ENCODE measurements around the gene KAT8.
"Not testable (repeated sequence)": the region's sequence is repeated elsewhere in the genome, so short reads cannot be mapped to it uniquely, and the experiment has no call there.

Gene KAT8

GRCh38 chr16:31083556-31083955, 33.9 kb upstream of the KAT8 start:
- DNase-seq (ENCODE audit: low read depth in 2 of 2, low spot score in 1 of 2) = no peak

GRCh38 chr16:31083981-31084380, 33.5 kb upstream of the KAT8 start:
- no peak for DNase-seq (ENCODE audit: low read depth in 2 of 2, low spot score in 1 of 2)

DNA sequence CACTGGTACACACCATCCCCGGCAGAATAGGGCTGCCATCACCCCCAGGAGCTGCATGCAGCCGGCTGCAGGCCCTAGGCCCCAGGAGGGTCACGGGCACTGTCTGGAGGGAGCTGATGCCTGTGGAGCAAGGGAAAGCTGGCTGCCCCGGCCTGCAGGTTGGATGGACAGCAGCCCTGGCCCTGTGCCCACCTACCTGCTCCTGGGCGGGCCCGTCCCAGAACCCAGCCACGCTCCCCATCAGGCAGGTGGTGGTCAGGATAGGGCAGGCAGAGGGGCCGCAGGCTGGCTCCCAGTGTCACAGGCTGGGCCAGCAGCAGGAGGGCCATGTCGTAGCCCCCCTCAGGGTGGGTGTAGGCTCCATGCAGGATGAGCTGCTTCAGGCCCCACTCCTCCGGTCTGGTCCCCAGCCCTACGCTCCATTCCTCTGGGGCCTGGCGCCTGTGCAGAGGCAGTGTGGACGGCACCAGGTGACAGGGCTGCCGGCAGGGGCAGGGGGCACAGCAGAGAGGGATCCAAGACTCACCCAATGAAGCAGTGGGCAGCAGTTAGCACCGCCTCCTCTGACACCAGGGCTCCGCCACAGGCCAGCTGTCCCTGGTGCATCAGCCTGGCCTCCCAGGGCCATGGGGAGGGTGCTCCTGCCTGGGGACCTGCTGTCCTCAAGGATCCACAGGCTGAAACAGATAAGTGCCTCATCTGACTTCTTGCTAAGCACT, 32.7 kb upstream of the KAT8 start:
- no peak for DNase-seq (ENCODE audit: low read depth in 2 of 2, low spot score in 1 of 2)

DNA sequence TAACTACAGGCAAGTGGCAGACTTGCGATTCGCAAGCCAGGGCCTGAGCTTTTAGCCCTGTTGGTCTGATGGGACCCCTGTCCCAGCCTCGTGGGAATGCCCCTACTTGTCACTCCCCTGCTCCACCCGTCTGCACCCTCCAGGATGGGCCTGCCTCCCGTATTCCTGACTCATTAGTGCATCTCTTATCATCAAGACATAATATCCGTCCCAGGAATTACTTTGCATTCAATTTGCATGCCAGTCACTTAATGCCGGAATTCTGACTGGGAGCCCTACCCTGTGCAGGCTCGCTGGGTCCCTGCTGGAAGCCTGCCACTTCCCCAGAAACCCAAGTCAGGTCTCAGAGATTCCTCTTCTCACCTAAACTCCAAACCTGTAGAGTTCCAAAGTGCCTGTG, 32.1 kb upstream of the KAT8 start:
- no peak for DNase-seq (ENCODE audit: low read depth in 2 of 2, low spot score in 1 of 2)

- DNase-seq (ENCODE audit: low read depth in 2 of 2, low spot score in 1 of 2) = no peak
Observed at GRCh38 chr16:31085873-31086628, 31.4 kb upstream of the KAT8 start.

DNA sequence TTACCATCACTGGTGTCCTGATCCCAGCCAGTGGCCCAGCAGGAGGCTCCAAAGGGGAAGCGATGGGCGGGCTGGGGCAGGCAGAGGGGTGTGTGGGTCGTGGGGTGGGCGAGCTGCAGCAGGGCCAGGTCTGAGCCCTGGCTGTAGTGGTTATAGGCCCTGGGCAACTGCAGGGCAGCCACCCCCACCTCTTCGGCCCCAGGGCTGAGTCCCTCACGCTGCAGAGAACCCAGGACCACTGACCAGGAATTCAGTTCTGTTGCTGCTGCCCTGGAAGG, 30.9 kb upstream of the KAT8 start:
- DNase-seq (ENCODE audit: low read depth in 2 of 2, low spot score in 1 of 2) = no peak

DNA sequence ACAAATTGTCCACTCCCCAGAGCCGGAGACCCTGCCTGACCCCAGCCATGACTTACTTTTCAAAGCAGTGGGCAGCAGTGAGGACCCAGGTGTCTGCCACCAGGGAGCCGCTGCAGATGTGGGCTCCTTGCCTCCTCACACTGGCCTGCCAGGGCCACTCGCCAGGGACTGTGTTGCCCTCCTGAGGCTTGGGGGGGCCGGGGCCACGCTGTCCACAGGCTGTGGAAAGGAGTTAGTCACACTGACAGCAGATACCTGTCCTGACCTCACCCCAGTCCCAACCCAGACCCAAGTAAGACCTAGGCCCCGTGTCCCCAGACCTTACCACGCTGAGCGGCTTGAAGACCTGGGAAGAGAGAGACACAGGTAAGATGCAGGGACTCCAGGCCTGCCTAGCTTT, 30.0 kb upstream of the KAT8 start:
- no peak for DNase-seq (ENCODE audit: low read depth in 2 of 2, low spot score in 1 of 2)

DNA sequence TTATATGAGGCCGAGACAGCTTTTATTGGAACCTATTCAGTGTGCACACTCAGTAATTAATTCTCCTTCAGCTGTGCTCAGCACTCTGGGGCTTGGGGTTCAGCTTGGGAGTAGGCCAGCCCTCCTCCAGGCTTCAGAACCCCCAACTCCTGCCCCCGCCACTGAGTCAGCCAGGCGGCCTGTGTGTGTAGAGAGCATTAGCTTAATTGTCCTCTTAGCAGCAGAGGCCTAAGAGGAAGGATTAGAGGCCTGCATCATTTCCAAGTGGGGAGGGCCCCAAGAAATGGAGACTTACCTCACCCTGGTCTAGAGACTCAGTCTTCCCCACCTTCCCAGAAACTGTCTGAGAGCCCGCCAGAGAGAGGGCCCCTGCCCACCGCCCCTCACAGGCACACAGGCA, 29.5 kb upstream of the KAT8 start:
- no peak for DNase-seq (ENCODE audit: low read depth in 2 of 2, low spot score in 1 of 2)

GRCh38 chr16:31088459-31089183, 28.8 kb upstream of the KAT8 start, which contains the start of gene PRSS53:
Gene PRSS53, minus strand, starts transcription at chr16:31088943. Its CDS starts 134 bp downstream, at chr16:31088809.
- no peak for DNase-seq (ENCODE audit: low read depth in 2 of 2, low spot score in 1 of 2)

DNA sequence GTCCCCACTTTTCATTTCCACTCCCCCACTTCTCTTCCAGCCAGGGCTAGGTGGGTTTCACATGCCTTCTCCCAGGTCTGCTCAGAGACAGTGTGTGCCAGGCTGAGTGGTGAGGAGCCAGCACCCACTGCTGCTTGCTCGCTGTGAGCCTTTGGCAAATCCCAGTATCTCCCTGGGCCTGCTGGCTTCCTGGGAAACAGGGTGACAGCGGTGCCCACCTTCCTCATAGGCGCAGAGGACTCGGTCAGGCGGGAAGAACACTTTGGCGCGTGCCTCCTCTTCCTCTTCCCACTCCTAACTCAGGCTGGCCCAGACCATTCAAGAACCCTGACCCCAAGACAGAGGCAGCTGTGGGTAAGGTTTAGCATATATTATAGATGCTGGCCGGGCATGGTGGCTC, 28.3 kb upstream of the KAT8 start:
- no peak for DNase-seq (ENCODE audit: low read depth in 2 of 2, low spot score in 1 of 2)

- no peak for DNase-seq (ENCODE audit: low read depth in 2 of 2, low spot score in 1 of 2)
Observed at GRCh38 chr16:31090540-31090939, 26.9 kb upstream of the KAT8 start.

GRCh38 chr16:31092330-31092729, 25.1 kb upstream of the KAT8 start:
- DNase-seq (ENCODE audit: low read depth in 2 of 2, low spot score in 1 of 2) = no peak

GRCh38 chr16:31093132-31093703, 24.2 kb upstream of the KAT8 start:
- DNase-seq (ENCODE audit: low read depth in 2 of 2, low spot score in 1 of 2) = no peak

GRCh38 chr16:31094088-31094423, 23.4 kb upstream of the KAT8 start:
- DNase-seq (ENCODE audit: low read depth in 2 of 2, low spot score in 1 of 2) = no peak

GRCh38 chr16:31094424-31095120, 22.9 kb upstream of the KAT8 start, which contains the start of gene VKORC1:
Gene VKORC1, minus strand, starts transcription at chr16:31094797. Its CDS starts 68 bp downstream, at chr16:31094729.
- DNase-seq (ENCODE audit: low read depth in 2 of 2, low spot score in 1 of 2) = peak; percentile 59 to 68

DNA sequence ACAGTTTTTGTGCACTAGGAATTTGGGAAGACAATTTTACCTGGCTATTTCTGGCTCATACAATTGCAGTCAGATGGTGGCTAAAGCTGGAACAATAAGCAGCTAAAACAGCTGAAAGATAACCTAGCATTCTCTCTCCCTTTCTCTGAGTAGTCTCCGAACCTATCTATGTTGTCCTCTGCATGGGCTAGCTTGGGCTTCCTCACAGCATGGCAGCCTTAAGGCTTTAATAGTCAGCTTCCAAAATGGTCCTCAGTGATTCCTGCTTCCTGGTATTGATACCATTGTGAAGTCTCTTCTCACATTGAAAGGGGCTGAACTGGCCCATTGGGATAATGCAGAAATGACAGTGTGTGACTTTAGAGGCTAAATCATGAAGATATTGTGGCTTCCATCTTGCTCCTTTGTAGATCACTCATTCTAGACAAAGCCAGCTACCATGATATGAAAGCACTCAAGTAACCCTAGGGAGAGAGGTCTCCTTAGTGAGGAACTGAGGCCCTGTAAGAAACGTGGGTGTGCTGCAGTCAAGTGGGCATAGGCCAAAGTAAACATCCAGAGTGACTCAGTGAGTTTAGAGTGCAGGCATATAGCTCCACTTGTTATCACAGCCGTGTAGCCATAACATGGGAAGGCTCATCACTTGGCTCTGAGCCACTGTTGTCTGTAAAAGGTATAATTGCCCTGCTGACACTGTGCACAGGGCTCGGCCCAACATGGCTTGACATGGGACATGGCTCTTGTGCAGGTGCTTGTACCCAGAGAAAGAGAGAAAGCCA, 17.4 kb upstream of the KAT8 start:
- DNase-seq (ENCODE audit: low read depth in 2 of 2, low spot score in 1 of 2) = no peak

- DNase-seq (ENCODE audit: low read depth in 2 of 2, low spot score in 1 of 2) = not testable (repeated sequence)
Observed at GRCh38 chr16:31100876-31101641, 16.4 kb upstream of the KAT8 start.

GRCh38 chr16:31105677-31106213, 11.7 kb upstream of the KAT8 start:
- DNase-seq (ENCODE audit: low read depth in 2 of 2, low spot score in 1 of 2) = peak; percentile 58 to 70
